ENCODE results near the gene ARPC5L. TPM values are rescaled to one million over a fixed set of nuclear protein-coding genes. Genes with fewer than 3 reads are reported as not detected.

The ARPC5L gene
- total RNA-seq, 1 donor: 9.8 TPM

DNA sequence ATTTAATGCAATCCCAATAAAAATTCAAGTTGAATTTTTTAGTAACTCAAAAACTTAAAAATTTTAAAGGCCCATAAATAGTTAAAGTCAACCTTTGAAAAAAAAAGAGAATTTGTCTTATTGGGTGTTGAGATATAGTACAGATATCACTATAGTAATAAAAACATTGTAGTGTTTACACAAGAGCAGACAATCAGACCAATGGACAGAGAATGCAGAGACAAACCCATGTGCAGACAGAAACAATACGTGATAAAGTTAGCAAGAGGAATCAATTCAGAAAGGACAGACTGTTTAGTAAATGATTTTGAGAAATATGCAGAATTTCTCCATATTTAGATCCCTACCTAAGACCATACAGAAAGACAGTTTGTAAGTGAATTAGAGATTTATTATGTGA, 45.0 kb downstream of the ARPC5L start:
- DNase-seq (ENCODE audit: insufficient read length, low spot score, missing footprints): no peak
- no peaks in the 10 kb centered on the region for H3K27me3 ChIP-seq (ENCODE audit: insufficient read depth, low read length)
- H3K79me2 ChIP-seq (ENCODE audit: insufficient read depth, low read length): no peaks in the 10 kb centered on the region
- peaks cover 3% of the 10 kb centered on the region for H4K20me1 ChIP-seq (ENCODE audit: insufficient read depth, low read length)
- H3K4me1 ChIP-seq (ENCODE audit: insufficient read depth, low read length): peaks cover under 1% of the 10 kb centered on the region
- H3K9me3 ChIP-seq (ENCODE audit: low read depth, low read length): no peaks in the 10 kb centered on the region
- no peak overlapping the region for H2AFZ ChIP-seq (ENCODE audit: low read length)
- no peak overlapping the region for H3K4me2 ChIP-seq (ENCODE audit: insufficient read depth, low read length)
- no peak overlapping the region for H3K4me3 ChIP-seq (ENCODE audit: insufficient read depth, low read length)
- TF ChIP-seq, protein P1, sequence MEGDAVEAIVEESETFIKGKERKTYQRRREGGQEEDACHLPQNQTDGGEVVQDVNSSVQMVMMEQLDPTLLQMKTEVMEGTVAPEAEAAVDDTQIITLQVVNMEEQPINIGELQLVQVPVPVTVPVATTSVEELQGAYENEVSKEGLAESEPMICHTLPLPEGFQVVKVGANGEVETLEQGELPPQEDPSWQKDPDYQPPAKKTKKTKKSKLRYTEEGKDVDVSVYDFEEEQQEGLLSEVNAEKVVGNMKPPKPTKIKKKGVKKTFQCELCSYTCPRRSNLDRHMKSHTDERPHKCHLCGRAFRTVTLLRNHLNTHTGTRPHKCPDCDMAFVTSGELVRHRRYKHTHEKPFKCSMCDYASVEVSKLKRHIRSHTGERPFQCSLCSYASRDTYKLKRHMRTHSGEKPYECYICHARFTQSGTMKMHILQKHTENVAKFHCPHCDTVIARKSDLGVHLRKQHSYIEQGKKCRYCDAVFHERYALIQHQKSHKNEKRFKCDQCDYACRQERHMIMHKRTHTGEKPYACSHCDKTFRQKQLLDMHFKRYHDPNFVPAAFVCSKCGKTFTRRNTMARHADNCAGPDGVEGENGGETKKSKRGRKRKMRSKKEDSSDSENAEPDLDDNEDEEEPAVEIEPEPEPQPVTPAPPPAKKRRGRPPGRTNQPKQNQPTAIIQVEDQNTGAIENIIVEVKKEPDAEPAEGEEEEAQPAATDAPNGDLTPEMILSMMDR (IDR thresholded peaks at IDR 0.05; ENCODE audit: extremely low read depth, low read depth, low read length): no peak
- peaks cover 36% of the 10 kb centered on the region for H3K36me3 ChIP-seq (ENCODE audit: insufficient read depth, low read length)
- no peak overlapping the region for H3K27ac ChIP-seq (ENCODE audit: low read depth, low read length)

DNA sequence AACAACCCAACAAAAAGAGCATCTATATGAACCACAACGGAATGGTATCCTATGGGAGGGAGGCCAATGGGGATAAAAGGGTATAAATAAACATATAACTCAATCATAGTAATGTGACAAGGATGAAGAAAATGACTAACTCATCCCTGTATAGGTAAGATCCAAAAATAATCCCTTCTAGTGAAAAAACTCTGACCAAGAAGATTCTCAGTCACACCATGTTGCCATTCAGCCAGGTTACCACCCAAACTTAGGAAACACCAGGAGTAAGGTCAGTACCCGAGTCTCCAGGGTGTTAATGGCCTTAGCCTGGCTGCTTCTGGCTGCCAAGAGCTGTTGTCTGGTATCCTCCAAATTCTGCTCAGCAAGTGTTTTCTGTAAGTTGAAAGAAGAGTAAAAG, 46.2 kb downstream of the ARPC5L start:
- Histone ChIP-seq H3K9me3 (ENCODE audit: low read depth, low read length) (no peaks in the 10 kb centered on the region), H3K4me3 (ENCODE audit: insufficient read depth, low read length) (no peak overlapping the region), H4K20me1 (ENCODE audit: insufficient read depth, low read length) (peaks cover 3% of the 10 kb centered on the region), H3K4me2 (ENCODE audit: insufficient read depth, low read length) (no peak overlapping the region), H3K27me3 (ENCODE audit: insufficient read depth, low read length) (no peaks in the 10 kb centered on the region), H3K79me2 (ENCODE audit: insufficient read depth, low read length) (no peaks in the 10 kb centered on the region), H2AFZ (ENCODE audit: low read length) (no peak overlapping the region), H3K36me3 (ENCODE audit: insufficient read depth, low read length) (peaks cover 34% of the 10 kb centered on the region), H3K4me1 (ENCODE audit: insufficient read depth, low read length) (no peaks in the 10 kb centered on the region), H3K27ac (ENCODE audit: low read depth, low read length) (no peak overlapping the region)
- TF ChIP-seq, protein P1 (IDR thresholded peaks at IDR 0.05; ENCODE audit: extremely low read depth, low read depth, low read length): no peak
- no peak for DNase-seq (ENCODE audit: insufficient read length, low spot score, missing footprints)

DNA sequence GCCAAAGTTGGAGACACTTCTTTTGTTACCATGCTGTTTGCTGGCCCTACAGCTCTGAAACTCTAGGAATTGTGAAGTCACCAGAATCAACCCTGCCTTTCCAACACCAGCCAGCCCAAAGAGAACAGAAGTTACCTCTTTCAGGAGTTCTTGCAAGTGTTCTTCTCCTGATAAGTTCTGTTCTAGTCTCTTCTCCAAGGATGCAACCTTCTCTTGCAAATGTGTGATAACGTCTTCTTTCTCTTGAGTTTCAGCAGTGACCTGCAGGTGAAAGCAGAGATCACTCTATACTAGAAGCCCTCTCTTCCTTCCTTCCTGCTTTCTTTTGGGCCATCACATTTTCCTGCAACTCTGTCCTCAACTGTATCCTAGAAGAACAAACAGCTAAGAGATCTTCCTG, 49.8 kb downstream of the ARPC5L start:
- H3K4me3 ChIP-seq (ENCODE audit: insufficient read depth, low read length): no peak overlapping the region
- no peaks in the 10 kb centered on the region for H3K27me3 ChIP-seq (ENCODE audit: insufficient read depth, low read length)
- no peaks in the 10 kb centered on the region for H3K4me1 ChIP-seq (ENCODE audit: insufficient read depth, low read length)
- DNase-seq (ENCODE audit: insufficient read length, low spot score, missing footprints): no peak
- no peak overlapping the region for H3K27ac ChIP-seq (ENCODE audit: low read depth, low read length)
- H3K36me3 ChIP-seq (ENCODE audit: insufficient read depth, low read length): peaks cover 49% of the 10 kb centered on the region
- TF ChIP-seq, protein P1 (IDR thresholded peaks at IDR 0.05; ENCODE audit: extremely low read depth, low read depth, low read length): no peak
- no peaks in the 10 kb centered on the region for H3K9me3 ChIP-seq (ENCODE audit: low read depth, low read length)
- H3K79me2 ChIP-seq (ENCODE audit: insufficient read depth, low read length): no peaks in the 10 kb centered on the region
- H4K20me1 ChIP-seq (ENCODE audit: insufficient read depth, low read length): peaks cover 3% of the 10 kb centered on the region
- no peak overlapping the region for H3K4me2 ChIP-seq (ENCODE audit: insufficient read depth, low read length)
- H2AFZ ChIP-seq (ENCODE audit: low read length): no peak overlapping the region

DNA sequence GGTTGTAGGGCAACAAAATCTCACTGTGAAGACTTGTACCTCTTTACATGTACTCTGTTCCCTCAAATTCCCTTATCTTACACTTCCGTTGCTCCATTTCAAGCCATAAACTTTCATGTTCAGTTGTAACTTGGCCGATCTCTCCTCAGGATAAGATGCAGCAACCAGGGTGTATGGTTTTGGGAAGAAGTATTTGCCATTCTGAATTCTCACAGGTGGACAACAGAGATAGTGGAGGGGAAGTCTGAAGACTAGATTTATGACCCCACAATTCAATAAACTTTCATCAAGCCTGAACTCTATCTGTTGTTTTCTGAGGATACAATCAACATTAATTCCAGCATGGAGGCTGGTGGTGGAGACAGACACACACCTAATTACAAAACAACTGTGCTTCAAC, 51.4 kb downstream of the ARPC5L start:
- peaks cover 3% of the 10 kb centered on the region for H4K20me1 ChIP-seq (ENCODE audit: insufficient read depth, low read length)
- no peaks in the 10 kb centered on the region for H3K79me2 ChIP-seq (ENCODE audit: insufficient read depth, low read length)
- TF ChIP-seq, protein P1 (IDR thresholded peaks at IDR 0.05; ENCODE audit: extremely low read depth, low read depth, low read length): no peak
- no peaks in the 10 kb centered on the region for H3K27me3 ChIP-seq (ENCODE audit: insufficient read depth, low read length)
- no peaks in the 10 kb centered on the region for H3K9me3 ChIP-seq (ENCODE audit: low read depth, low read length)
- H3K27ac ChIP-seq (ENCODE audit: low read depth, low read length): no peak overlapping the region
- no peak overlapping the region for H3K4me3 ChIP-seq (ENCODE audit: insufficient read depth, low read length)
- H3K4me1 ChIP-seq (ENCODE audit: insufficient read depth, low read length): no peaks in the 10 kb centered on the region
- H3K4me2 ChIP-seq (ENCODE audit: insufficient read depth, low read length): no peak overlapping the region
- no peak overlapping the region for H2AFZ ChIP-seq (ENCODE audit: low read length)
- peak; percentile 66 for DNase-seq (ENCODE audit: insufficient read length, low spot score, missing footprints)
- peaks cover 40% of the 10 kb centered on the region for H3K36me3 ChIP-seq (ENCODE audit: insufficient read depth, low read length)

Data from osteoblast (primary cell).